ENCODE data around the gene EMID1.

DNA sequence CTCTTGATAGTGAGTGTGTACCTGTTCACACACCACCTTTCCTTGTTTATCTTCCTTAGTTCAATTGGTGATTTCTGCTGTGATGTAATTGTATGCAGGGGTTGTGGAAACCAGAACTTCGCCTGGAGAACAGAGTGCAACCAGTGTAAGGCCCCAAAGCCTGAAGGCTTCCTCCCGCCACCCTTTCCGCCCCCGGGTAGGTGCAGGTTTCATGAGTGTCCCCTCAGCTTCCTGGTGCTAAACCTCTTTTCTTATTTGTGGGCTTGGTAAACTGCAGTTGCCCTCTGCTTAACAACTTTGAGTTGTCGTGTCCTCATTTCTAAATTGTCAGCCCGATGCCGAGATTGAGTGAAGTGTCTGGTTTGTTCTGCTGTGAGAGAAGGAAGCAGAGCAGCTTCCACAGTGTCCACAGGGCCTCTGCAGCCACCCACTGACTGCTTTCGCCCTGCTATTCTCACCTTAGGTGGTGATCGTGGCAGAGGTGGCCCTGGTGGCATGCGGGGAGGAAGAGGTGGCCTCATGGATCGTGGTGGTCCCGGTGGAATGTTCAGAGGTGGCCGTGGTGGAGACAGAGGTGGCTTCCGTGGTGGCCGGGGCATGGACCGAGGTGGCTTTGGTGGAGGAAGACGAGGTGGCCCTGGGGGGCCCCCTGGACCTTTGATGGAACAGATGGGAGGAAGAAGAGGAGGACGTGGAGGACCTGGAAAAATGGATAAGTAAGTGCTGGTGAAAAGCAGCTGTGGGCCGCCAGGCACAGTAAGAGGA is 93.6 kb downstream of the EMID1 start:
- TF ChIP-seq CTCF (IDR thresholded peaks at IDR 0.05 in 4 of 5, conservative IDR thresholded peaks at IDR 0.05 in 1 of 5) (no peak), POLR2A (IDR thresholded peaks at IDR 0.05) (no peak)
